Gastrocnemius medialis (tissue), 4 donors: ENCODE data around the gene DNAH3. TPM values are rescaled to one million over a fixed set of nuclear protein-coding genes. Genes with fewer than 3 reads are reported as not detected.
"Not testable (repeated sequence)": the region's sequence is repeated elsewhere in the genome, so short reads cannot be mapped to it uniquely, and the experiment has no call there.

Experiments used
- ATAC-seq, 2 donors: fragments of 150-250 bp; one replicate each; pipeline ENCODE4 v1.9.1; 2016
- DNase-seq, 2 donors: peaks; one replicate each; pipeline ENCODE4 v3.0.0-alpha.2; 2019
- H3K27ac ChIP-seq, 4 donors: fragments of 200-600 bp; sonication (generic); 1 replicate in 1 of 4; 2 replicates in 3 of 4; pipeline ENCODE4 v1.5.1; 2016 to 2018; ENCODE audit warnings: mild to moderate bottlenecking in 2 of 4, moderate library complexity in 1 of 4
- H3K27me3 ChIP-seq, 3 donors: fragments of 200-600 bp; sonication (generic) in 2 of 3; 1 replicate in 1 of 3; 2 replicates in 2 of 3; pipeline versions ENCODE4 v1.5.1 to v1.6.0; 2016 to 2019; ENCODE audit warnings: mild to moderate bottlenecking in 1 of 3, moderate library complexity in 1 of 3
- H3K36me3 ChIP-seq, 2 donors: fragments of 200-600 bp; sonication (generic) in 1 of 2; one replicate each; pipeline ENCODE4 v1.5.1; 2017 to 2018
- H3K4me1 ChIP-seq, 2 donors: fragments of 200-600 bp; sonication (generic) in 1 of 2; one replicate each; pipeline ENCODE4 v1.5.1; 2016 to 2017; ENCODE audit warnings: mild to moderate bottlenecking in 2 of 2
- H3K4me3 ChIP-seq, 4 donors: fragments of 200-600 bp; sonication (generic) in 3 of 4; 1 replicate in 1 of 4; 2 replicates in 3 of 4; pipeline ENCODE4 v1.5.1; 2016 to 2019; ENCODE audit warnings: mild to moderate bottlenecking in 2 of 4
- H3K9me3 ChIP-seq, 3 donors: fragments of 200-600 bp; sonication (generic) in 2 of 3; 1 replicate in 1 of 3; 2 replicates in 2 of 3; pipeline ENCODE4 v1.5.1; 2016 to 2019
- CTCF ChIP-seq, 5 experiments: fragments of 450-650 bp in 3 of 5; fragments of 200-600 bp in 2 of 5; sonication (generic) in 2 of 5; IDR thresholded peaks in 4 of 5; conservative IDR thresholded peaks in 1 of 5; 1 replicate in 4 of 5; 2 replicates in 1 of 5; pipeline ENCODE4 v1.5.1; 2016 to 2019; ENCODE audit warnings: antibody characterized with exemption in 5 of 5, mild to moderate bottlenecking in 3 of 5, moderate library complexity in 3 of 5
- POLR2A ChIP-seq, 2 donors: fragments of 450-650 bp; IDR thresholded peaks; one replicate each; pipeline ENCODE4 v1.6.1; 2017; ENCODE audit warnings: antibody characterized with exemption in 2 of 2, mild to moderate bottlenecking in 2 of 2, moderate library complexity in 2 of 2
- in situ Hi-C, 4 donors: fragments of 200-750 bp; cut with MboI; loops; one replicate each; pipeline versions ENCODE4 v1.15.0 to v1.8.0; 2017; ENCODE audit warnings: low sequenced_read_pairs in 4 of 4
- intact Hi-C: fragments of 100-400 bp; cut with DNase I; formaldehyde crosslinking; loops from one replicate; pipeline ENCODE4 v1.15.1; 2023; ENCODE audit warnings: low total_unique reads
- total RNA-seq, 4 donors: library from RNA; depleted of rRNA; stranded (reverse); fragments of >200 nt; gene quantifications; one replicate each; pipeline versions ENCODE4 v1.1.0 to v1.2.3, GENCODE V29; 2016

DNAH3 gene
- under 1 TPM; 0.02 to 0.47 (median 0.21) TPM for total RNA-seq

GRCh38 chr16:21150375-21151001 lies at the start of gene DNAH3:
TSS of gene DNAH3 (minus strand) at chr16:21150846. CDS start at chr16:21150319, 527 bp downstream.
- ATAC-seq (no peak), DNase-seq (no peak)
- in situ Hi-C loops, result loop anchor here in 1 of 4 donors (10.0 to 25.0 kb wide), 2 partner anchors 1037 to 1174 kb away; no protein-coding TSS in a partner anchor
- H3K9me3 ChIP-seq, result no peaks in the 10 kb centered on the region
- TF ChIP-seq CTCF (IDR thresholded peaks at IDR 0.05 in 4 of 5, conservative IDR thresholded peaks at IDR 0.05 in 1 of 5) (no peak), POLR2A (IDR thresholded peaks at IDR 0.05) (no peak)
- no peaks in the 10 kb centered on the region for H3K4me1 ChIP-seq
- H3K4me3 ChIP-seq, result no peak within 1 kb of the TSS
- H3K36me3 ChIP-seq, result no peaks in the 10 kb centered on the region
- H3K27ac ChIP-seq, result no peak within 1 kb of the TSS
- intact Hi-C loops, result loop anchor here (10.0 kb wide), 1 partner anchor 404 kb away; no protein-coding TSS in a partner anchor
- H3K27me3 ChIP-seq, result no peaks in the 10 kb centered on the region

- TF ChIP-seq CTCF (IDR thresholded peaks at IDR 0.05 in 4 of 5, conservative IDR thresholded peaks at IDR 0.05 in 1 of 5) (no peak), POLR2A (IDR thresholded peaks at IDR 0.05) (no peak)
- H3K9me3 ChIP-seq, result no peaks in the 10 kb centered on the region
- ATAC-seq, result no peak
- no peaks in the 10 kb centered on the region for H3K27me3 ChIP-seq
- no peak overlapping the region for H3K4me3 ChIP-seq
- no peaks in the 10 kb centered on the region for H3K4me1 ChIP-seq
- in situ Hi-C loops (loop anchor here in 2 of 4 donors (25.0 kb wide), 2 partner anchors 88 to 1138 kb away; partner anchors contain the start of gene CRYM (in 1 of the 2)), intact Hi-C loops (no loop called here)
- DNase-seq, result no peak
- H3K36me3 ChIP-seq, result no peaks in the 10 kb centered on the region
- no peak overlapping the region for H3K27ac ChIP-seq
These were observed 49.1 kb upstream of the DNAH3 start for GRCh38 chr16:21199607-21200218.

- intact Hi-C loops, result no loop called here
- ATAC-seq (no peak), DNase-seq (no peak)
- H3K36me3 ChIP-seq, result no peaks in the 10 kb centered on the region
- H3K27ac ChIP-seq, result no peak overlapping the region
- H3K9me3 ChIP-seq, result no peaks in the 10 kb centered on the region
- TF ChIP-seq CTCF (IDR thresholded peaks at IDR 0.05 in 4 of 5, conservative IDR thresholded peaks at IDR 0.05 in 1 of 5) (no peak), POLR2A (IDR thresholded peaks at IDR 0.05) (no peak)
- H3K4me1 ChIP-seq, result no peaks in the 10 kb centered on the region
- in situ Hi-C loops, result loop anchor here in 2 of 4 donors (25.0 kb wide), 2 partner anchors 90 to 1140 kb away; partner anchors contain the start of gene CRYM (in 1 of the 2)
- no peak overlapping the region for H3K4me3 ChIP-seq
- no peaks in the 10 kb centered on the region for H3K27me3 ChIP-seq
These were observed 47.0 kb upstream of the DNAH3 start for GRCh38 chr16:21197621-21198020.

GRCh38 chr16:21197112-21197511 lies 46.5 kb upstream of the DNAH3 start:
- intact Hi-C loops, result no loop called here
- DNase-seq, result no peak
- ATAC-seq, result no peak
- no peak overlapping the region for H3K27ac ChIP-seq
- H3K4me3 ChIP-seq, result no peak overlapping the region
- in situ Hi-C loops, result loop anchor here in 2 of 4 donors (25.0 kb wide), 2 partner anchors 90 to 1140 kb away; partner anchors contain the start of gene CRYM (in 1 of the 2)
- H3K36me3 ChIP-seq, result no peaks in the 10 kb centered on the region
- no peak for TF ChIP-seq CTCF (IDR thresholded peaks at IDR 0.05 in 4 of 5, conservative IDR thresholded peaks at IDR 0.05 in 1 of 5)
- TF ChIP-seq POLR2A (IDR thresholded peaks at IDR 0.05), result no peak
- no peaks in the 10 kb centered on the region for H3K9me3 ChIP-seq
- H3K27me3 ChIP-seq, result no peaks in the 10 kb centered on the region
- H3K4me1 ChIP-seq, result no peaks in the 10 kb centered on the region

- H3K4me1 ChIP-seq, H3K27ac ChIP-seq, ATAC-seq, DNase-seq, H3K27me3 ChIP-seq, H3K36me3 ChIP-seq, H3K9me3 ChIP-seq, intact Hi-C loops, H3K4me3 ChIP-seq: not testable (repeated sequence)
- in situ Hi-C loops, result loop anchor here in 2 of 4 donors (25.0 kb wide), 2 partner anchors 92 to 1142 kb away; partner anchors contain the start of gene CRYM (in 1 of the 2)
These were observed 44.7 kb upstream of the DNAH3 start for GRCh38 chr16:21195330-21195729.
